ENCODE measurements around the gene MSH6.
"Not testable (repeated sequence)": the region's sequence is repeated elsewhere in the genome, so short reads cannot be mapped to it uniquely, and the experiment has no call there.

Gene MSH6

DNA sequence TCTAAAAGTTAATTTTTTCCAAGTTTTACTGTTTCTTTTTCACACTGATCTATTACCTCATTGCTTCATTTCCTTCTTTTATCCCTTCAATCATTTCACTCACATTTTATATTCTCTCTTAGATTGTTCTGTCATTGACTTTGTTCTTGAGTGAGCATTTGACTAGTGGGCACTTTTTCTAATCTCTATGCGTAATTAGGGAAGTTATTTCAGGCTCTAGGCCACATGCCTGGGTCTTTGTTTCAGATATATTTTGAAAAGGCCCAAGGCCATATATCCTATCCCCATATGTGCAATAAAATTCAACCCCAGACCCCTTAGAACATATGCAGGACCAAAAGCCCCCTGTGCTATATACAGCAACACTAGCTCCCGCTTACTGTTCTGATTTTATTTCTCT is 61.2 kb downstream of the MSH6 start:
- FAIRE-seq: no peak

DNA sequence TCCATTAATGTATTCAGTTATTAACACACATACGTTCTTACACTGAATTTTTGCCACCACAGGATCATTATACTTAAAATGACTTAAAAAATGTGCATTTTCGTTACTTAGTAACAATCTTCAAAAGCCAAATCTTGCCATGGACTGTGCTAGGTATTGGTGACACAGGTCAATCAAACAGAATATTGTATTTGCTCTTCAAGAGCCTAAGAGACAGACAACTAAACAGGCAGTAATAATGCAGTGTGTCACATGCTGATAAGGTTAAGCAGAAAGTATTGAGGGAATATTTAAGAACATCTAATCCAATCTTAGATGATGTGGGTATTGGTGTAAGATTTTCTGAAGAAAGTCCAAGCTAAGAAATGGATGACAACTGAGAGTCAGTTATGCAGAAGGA is 66.4 kb downstream of the MSH6 start:
- no peak for FAIRE-seq

DNA sequence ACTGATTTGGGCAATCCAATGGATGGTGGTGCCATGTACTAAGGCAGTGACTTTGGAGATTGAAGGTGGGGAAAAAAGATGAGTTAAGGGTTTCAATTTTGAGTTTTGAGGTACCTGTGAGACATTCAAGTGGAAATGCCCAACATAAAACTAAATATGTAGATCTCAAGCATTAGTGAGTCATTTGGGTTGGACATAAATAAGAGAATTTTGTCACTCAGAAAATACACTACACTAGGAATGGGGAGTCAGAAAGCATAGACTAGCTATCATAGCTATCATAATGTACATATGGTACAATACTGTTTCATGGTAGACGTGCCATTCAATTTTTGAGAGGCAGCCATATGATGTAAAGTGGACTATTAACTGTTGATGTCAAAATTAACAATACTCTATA is 67.3 kb downstream of the MSH6 start:
- no peak for FAIRE-seq

- not testable (repeated sequence) for FAIRE-seq
Observed at GRCh38 chr2:47853067-47853777, 70.3 kb downstream of the MSH6 start.

All from G401.6 (cell line).